ENCODE results near the gene SLC2A13. TPM values are rescaled to one million over a fixed set of nuclear protein-coding genes. Genes with fewer than 3 reads are reported as not detected.

The SLC2A13 gene
- total and polyA plus RNA-seq, 2 donors (not counting 1 experiment from before 2014, with no cell fraction given), result 5.4 to 10.2 TPM

DNA sequence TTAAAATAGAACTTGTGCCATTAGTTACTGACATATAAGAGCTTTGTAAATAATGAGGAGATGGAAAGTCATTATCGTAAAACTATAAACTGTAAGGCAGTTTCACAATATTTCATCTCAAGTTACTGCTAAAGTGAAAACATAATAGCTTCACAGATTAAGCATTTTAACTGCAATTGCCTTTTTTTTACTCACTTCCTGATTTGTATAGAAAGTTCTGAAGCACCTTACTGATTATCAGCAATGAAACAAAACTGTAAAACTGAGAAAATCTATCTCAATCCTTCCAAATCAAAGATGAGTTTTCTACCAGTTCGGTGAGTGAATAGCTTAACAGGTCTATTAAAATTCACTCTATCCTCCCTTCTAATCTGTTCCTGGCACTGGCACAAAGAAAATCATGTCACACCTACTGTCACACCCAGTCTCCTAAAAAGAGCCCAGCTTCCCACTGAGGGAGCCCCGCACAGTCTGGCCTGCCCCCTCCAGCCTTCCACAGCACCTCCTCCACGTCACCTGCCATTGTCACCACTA lies 324.9 kb downstream of the SLC2A13 start:
- Histone ChIP-seq H3K36me3 (ENCODE audit: control insufficient read depth, insufficient read depth, low read length) (no peaks in the 10 kb centered on the region), H2AFZ (ENCODE audit: low read length) (no peak overlapping the region), H3K27ac (ENCODE audit: insufficient read depth, low read length) (no peak overlapping the region), H3K9me3 (ENCODE audit: control insufficient read depth, insufficient read depth, low read depth, low read length) (no peaks in the 10 kb centered on the region), H3K4me2 (ENCODE audit: extremely low read depth, insufficient read depth, low read length) (no peak overlapping the region), H3K9ac (ENCODE audit: insufficient read depth, low read length) (no peak overlapping the region), H3K79me2 (ENCODE audit: control insufficient read depth, insufficient read depth, low read length) (no peaks in the 10 kb centered on the region), H3K4me1 (ENCODE audit: control insufficient read depth, extremely low read depth, insufficient read depth, low read length) (no peaks in the 10 kb centered on the region), H3K4me3 (replicated peaks in 1 of 4; ENCODE audit: control extremely low read depth in 1 of 4, insufficient read depth in 1 of 4, low read depth in 3 of 4, low read length in 4 of 4) (no peak overlapping the region), H3K27me3 (ENCODE audit: control insufficient read depth, insufficient read depth, low read length) (no peaks in the 10 kb centered on the region), H4K20me1 (ENCODE audit: control insufficient read depth, extremely low read depth, insufficient read depth, low read length) (no peaks in the 10 kb centered on the region)
- no peak for DNase-seq (ENCODE audit: low read depth in 2 of 2)
- TF ChIP-seq, protein P1, sequence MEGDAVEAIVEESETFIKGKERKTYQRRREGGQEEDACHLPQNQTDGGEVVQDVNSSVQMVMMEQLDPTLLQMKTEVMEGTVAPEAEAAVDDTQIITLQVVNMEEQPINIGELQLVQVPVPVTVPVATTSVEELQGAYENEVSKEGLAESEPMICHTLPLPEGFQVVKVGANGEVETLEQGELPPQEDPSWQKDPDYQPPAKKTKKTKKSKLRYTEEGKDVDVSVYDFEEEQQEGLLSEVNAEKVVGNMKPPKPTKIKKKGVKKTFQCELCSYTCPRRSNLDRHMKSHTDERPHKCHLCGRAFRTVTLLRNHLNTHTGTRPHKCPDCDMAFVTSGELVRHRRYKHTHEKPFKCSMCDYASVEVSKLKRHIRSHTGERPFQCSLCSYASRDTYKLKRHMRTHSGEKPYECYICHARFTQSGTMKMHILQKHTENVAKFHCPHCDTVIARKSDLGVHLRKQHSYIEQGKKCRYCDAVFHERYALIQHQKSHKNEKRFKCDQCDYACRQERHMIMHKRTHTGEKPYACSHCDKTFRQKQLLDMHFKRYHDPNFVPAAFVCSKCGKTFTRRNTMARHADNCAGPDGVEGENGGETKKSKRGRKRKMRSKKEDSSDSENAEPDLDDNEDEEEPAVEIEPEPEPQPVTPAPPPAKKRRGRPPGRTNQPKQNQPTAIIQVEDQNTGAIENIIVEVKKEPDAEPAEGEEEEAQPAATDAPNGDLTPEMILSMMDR (conservative IDR thresholded peaks at IDR 0.05 in 1 of 2, IDR thresholded peaks at IDR 0.05 in 1 of 2; ENCODE audit: low read depth in 1 of 2, low read length in 2 of 2), result no peak
- TF ChIP-seq EZH2 (IDR thresholded peaks at IDR 0.05; ENCODE audit: low read length, missing control alignments), result no peak

- H3K4me3 ChIP-seq (replicated peaks in 1 of 4; ENCODE audit: control extremely low read depth in 1 of 4, insufficient read depth in 1 of 4, low read depth in 3 of 4, low read length in 4 of 4), result no peak overlapping the region
- no peaks in the 10 kb centered on the region for H3K36me3 ChIP-seq (ENCODE audit: control insufficient read depth, insufficient read depth, low read length)
- no peaks in the 10 kb centered on the region for H3K27me3 ChIP-seq (ENCODE audit: control insufficient read depth, insufficient read depth, low read length)
- no peak overlapping the region for H2AFZ ChIP-seq (ENCODE audit: low read length)
- H4K20me1 ChIP-seq (ENCODE audit: control insufficient read depth, extremely low read depth, insufficient read depth, low read length), result no peaks in the 10 kb centered on the region
- no peak overlapping the region for H3K4me2 ChIP-seq (ENCODE audit: extremely low read depth, insufficient read depth, low read length)
- H3K79me2 ChIP-seq (ENCODE audit: control insufficient read depth, insufficient read depth, low read length), result no peaks in the 10 kb centered on the region
- H3K9ac ChIP-seq (ENCODE audit: insufficient read depth, low read length), result no peak overlapping the region
- no peak overlapping the region for H3K27ac ChIP-seq (ENCODE audit: insufficient read depth, low read length)
- H3K4me1 ChIP-seq (ENCODE audit: control insufficient read depth, extremely low read depth, insufficient read depth, low read length), result no peaks in the 10 kb centered on the region
- TF ChIP-seq, protein P1 (conservative IDR thresholded peaks at IDR 0.05 in 1 of 2, IDR thresholded peaks at IDR 0.05 in 1 of 2; ENCODE audit: low read depth in 1 of 2, low read length in 2 of 2), result no peak
- no peak for TF ChIP-seq EZH2 (IDR thresholded peaks at IDR 0.05; ENCODE audit: low read length, missing control alignments)
- H3K9me3 ChIP-seq (ENCODE audit: control insufficient read depth, insufficient read depth, low read depth, low read length), result no peaks in the 10 kb centered on the region
- peak in 1 of 2 donors; percentile 3 for DNase-seq (ENCODE audit: low read depth in 2 of 2)
These were observed 325.4 kb downstream of the SLC2A13 start for GRCh38 chr12:39780411-39780912.

DNA sequence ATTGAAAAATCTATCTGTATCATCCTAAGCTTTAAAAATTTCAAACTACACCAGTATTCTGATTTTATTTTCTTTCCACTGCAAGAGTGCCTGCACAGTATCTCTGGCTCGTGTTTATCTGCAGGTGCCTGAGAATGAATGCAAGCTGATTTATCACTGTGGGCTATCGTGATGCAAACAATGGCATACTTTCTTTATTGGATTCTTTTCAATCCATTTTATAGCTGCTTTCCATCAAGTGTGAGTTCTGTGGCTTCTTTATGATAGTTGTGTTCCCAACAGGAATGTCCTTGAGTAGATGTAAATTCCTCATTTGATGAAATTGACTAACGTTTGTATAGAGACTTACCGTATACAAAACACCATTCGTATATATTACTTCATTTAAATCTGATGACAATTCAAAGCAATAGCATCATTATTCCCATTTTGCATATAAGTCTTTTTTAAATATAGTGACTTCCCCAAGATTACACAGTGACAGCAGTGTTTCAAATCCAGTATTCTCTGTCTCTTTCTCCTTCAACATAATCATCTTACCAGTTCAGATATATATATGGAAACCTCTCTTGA lies 326.0 kb downstream of the SLC2A13 start:
- no peak for TF ChIP-seq EZH2 (IDR thresholded peaks at IDR 0.05; ENCODE audit: low read length, missing control alignments)
- TF ChIP-seq, protein P1 (conservative IDR thresholded peaks at IDR 0.05 in 1 of 2, IDR thresholded peaks at IDR 0.05 in 1 of 2; ENCODE audit: low read depth in 1 of 2, low read length in 2 of 2), result no peak
- Histone ChIP-seq H2AFZ (ENCODE audit: low read length) (no peak overlapping the region), H3K27ac (ENCODE audit: insufficient read depth, low read length) (no peak overlapping the region), H3K27me3 (ENCODE audit: control insufficient read depth, insufficient read depth, low read length) (no peaks in the 10 kb centered on the region), H3K4me3 (replicated peaks in 1 of 4; ENCODE audit: control extremely low read depth in 1 of 4, insufficient read depth in 1 of 4, low read depth in 3 of 4, low read length in 4 of 4) (no peak overlapping the region), H3K9ac (ENCODE audit: insufficient read depth, low read length) (no peak overlapping the region), H3K79me2 (ENCODE audit: control insufficient read depth, insufficient read depth, low read length) (no peaks in the 10 kb centered on the region), H3K4me1 (ENCODE audit: control insufficient read depth, extremely low read depth, insufficient read depth, low read length) (no peaks in the 10 kb centered on the region), H4K20me1 (ENCODE audit: control insufficient read depth, extremely low read depth, insufficient read depth, low read length) (no peaks in the 10 kb centered on the region), H3K4me2 (ENCODE audit: extremely low read depth, insufficient read depth, low read length) (no peak overlapping the region), H3K9me3 (ENCODE audit: control insufficient read depth, insufficient read depth, low read depth, low read length) (no peaks in the 10 kb centered on the region), H3K36me3 (ENCODE audit: control insufficient read depth, insufficient read depth, low read length) (no peaks in the 10 kb centered on the region)
- DNase-seq (ENCODE audit: low read depth in 2 of 2), result no peak
